HepG2 (cell line): ENCODE data around the gene SLC34A3.

Source experiments
- AGO1 ChIP-seq: fragments of 200-400 bp; formaldehyde crosslinking; IDR thresholded peaks from 2 replicates; pipeline ENCODE4 v1.6.1; 2017; ENCODE audit warnings: mild to moderate bottlenecking, low read depth, low read length, moderate library complexity; ENCODE audit not compliant: poor library complexity, severe bottlenecking
- ZFP36L1 ChIP-seq: sonication (generic); formaldehyde crosslinking; IDR thresholded peaks from 2 replicates; pipeline ENCODE4 v1.8.0; 2022; ENCODE audit warnings: mild to moderate bottlenecking, missing genetic modification reagents, moderate library complexity

- TF ChIP-seq ZFP36L1 (CRISPR knock-in tag) (0 out of 2 replicates have a peak, but pooled peaks have one; percentile 52), AGO1 (no peak)
These were observed 42.6 kb upstream of the SLC34A3 start for GRCh38 chr9:137188086-137188489.
